HCT116 (cell line): ENCODE results near the gene SCML2. TPM values are rescaled to one million over a fixed set of nuclear protein-coding genes. Genes with fewer than 3 reads are reported as not detected.

ENCODE experiments used
- ATAC-seq: fragments of 200-7000 bp; cut with Tn5 transposase; 2 replicates; pipeline ENCODE4 v1.9.1; 2020; ENCODE audit warnings: mild to moderate bottlenecking, moderate library complexity
- BruUV-seq: library from RNA; stranded (reverse); fragments of 400-500 nt; replicated peaks from 2 replicates; lab custom pipeline; 2021; lab: Mats Ljungman, UMichigan
- CTCF ChIA-PET: fragments of 300-600 bp; sonication (Branson Sonifier 250); formaldehyde crosslinking; loops from one replicate; lab custom pipeline; 2021; ENCODE audit warnings: antibody characterized with exemption; lab: Charles Lee
- POLR2A ChIA-PET: fragments of 300-600, 350-600 bp; sonication (Branson Sonifier 250); formaldehyde crosslinking; loops from one replicate; lab custom pipeline; 2021; ENCODE audit warnings: antibody characterized with exemption; lab: Charles Lee
- RAD21 ChIA-PET, 2 experiments: fragments of 300-600 bp; sonication (Branson Sonifier 250); formaldehyde crosslinking; loops; one replicate each; lab custom pipeline; 2023; ENCODE audit warnings: low total read pairs in 2 of 2; ENCODE audit not compliant: uncharacterized antibody in 2 of 2, unreplicated experiment in 2 of 2, low non-redundant PET in 1 of 2; lab: Charles Lee
- DNase-seq: peaks from one replicate; pipeline ENCODE4 v3.0.0-alpha.2; 2010; ENCODE audit warnings: low read depth, low spot score
- H2AFZ ChIP-seq: fragments of 200-600 bp; shearing (Covaris generic), sonication (generic); 2 replicates; pipeline ENCODE4 v1.6.1; 2017; ENCODE audit warnings: low read depth, mixed run types, mixed read lengths, antibody characterized with exemption, low read length; ENCODE audit not compliant: poor library complexity, severe bottlenecking
- H3K27ac ChIP-seq: 2 replicates; pipeline ENCODE4 v1.5.1; 2012; ENCODE audit warnings: low read depth, low read length
- H3K27me3 ChIP-seq: fragments of 200-600 bp; sonication (generic); 2 replicates; pipeline ENCODE4 v1.6.1; 2016; ENCODE audit warnings: mixed run types, low read length, mixed read lengths; ENCODE audit not compliant: insufficient read depth
- H3K36me3 ChIP-seq, 2 experiments: fragments of 200-500 bp in 1 of 2; fragments of 200-600 bp in 1 of 2; sonication (Bioruptor generic) in 1 of 2; sonication (generic) in 1 of 2; 2 replicates each; pipeline versions ENCODE4 v1.5.1 to v1.6.1; 2014 to 2016; ENCODE audit warnings: low read length in 2 of 2, inconsistent platforms in 1 of 2, mixed read lengths in 1 of 2, mixed run types in 1 of 2; ENCODE audit not compliant: insufficient read depth in 2 of 2, control insufficient read depth in 1 of 2
- H3K4me1 ChIP-seq, 2 experiments: fragments of 200-600 bp in 1 of 2; sonication (generic) in 1 of 2; 2 replicates each; pipeline versions ENCODE4 v1.5.1 to v1.6.1; 2012 to 2017; ENCODE audit warnings: low read length in 2 of 2, inconsistent platforms in 1 of 2, mild to moderate bottlenecking in 1 of 2, mixed read lengths in 1 of 2, mixed run types in 1 of 2, moderate library complexity in 1 of 2; ENCODE audit not compliant: insufficient read depth in 2 of 2, control insufficient read depth in 1 of 2
- H3K4me2 ChIP-seq: fragments of 200-600 bp; sonication (generic); 2 replicates; pipeline ENCODE4 v1.6.1; 2017; ENCODE audit warnings: mixed run types, low read length, mixed read lengths
- H3K4me3 ChIP-seq, 2 experiments: fragments of 200-600 bp in 1 of 2; sonication (generic) in 1 of 2; replicated peaks in 1 of 2; 2 replicates each; pipeline ENCODE4 v1.5.1; 2011 to 2016; ENCODE audit warnings: low read length in 2 of 2, control low read depth in 1 of 2, low read depth in 1 of 2, mild to moderate bottlenecking in 1 of 2, mixed read lengths in 1 of 2, mixed run types in 1 of 2
- H3K79me2 ChIP-seq: fragments of 200-600 bp; sonication (generic); 2 replicates; pipeline ENCODE4 v1.6.1; 2017; ENCODE audit warnings: mild to moderate bottlenecking, mixed run types, low read length, moderate library complexity, mixed read lengths; ENCODE audit not compliant: insufficient read depth
- H3K9ac ChIP-seq: fragments of 200-600 bp; sonication (generic); 2 replicates; pipeline ENCODE4 v1.6.1; 2016; ENCODE audit warnings: low read length, mixed read lengths
- H3K9me2 ChIP-seq: fragments of 200-600 bp; sonication (generic), shearing (Covaris generic); 2 replicates; pipeline ENCODE4 v1.6.1; 2017; ENCODE audit warnings: mixed run types, mild to moderate bottlenecking, moderate library complexity; ENCODE audit not compliant: insufficient read depth
- H3K9me3 ChIP-seq, 2 experiments: fragments of 200-500 bp in 1 of 2; fragments of 200-600 bp in 1 of 2; sonication (Bioruptor generic) in 1 of 2; sonication (generic) in 1 of 2; 2 replicates each; pipeline ENCODE4 v1.6.1; 2014 to 2017; ENCODE audit warnings: low read length in 2 of 2, mixed read lengths in 2 of 2, inconsistent platforms in 1 of 2, low read depth in 1 of 2, mild to moderate bottlenecking in 1 of 2, mixed run types in 1 of 2, moderate library complexity in 1 of 2; ENCODE audit not compliant: control insufficient read depth in 1 of 2, insufficient read depth in 1 of 2
- H4K20me1 ChIP-seq: fragments of 200-600 bp; sonication (generic), shearing (Covaris generic); 2 replicates; pipeline ENCODE4 v1.6.1; 2017; ENCODE audit warnings: mixed run types, mild to moderate bottlenecking, moderate library complexity; ENCODE audit not compliant: insufficient read depth
- ATF3 ChIP-seq: IDR thresholded peaks from 2 replicates; pipeline ENCODE4 v1.6.1; 2012
- CBX3 ChIP-seq: IDR thresholded peaks from 2 replicates; pipeline ENCODE4 v1.6.1; 2012; ENCODE audit warnings: low read depth
- CEBPB ChIP-seq: IDR thresholded peaks from 2 replicates; pipeline ENCODE4 v1.6.1; 2012; ENCODE audit warnings: low read depth
- CTCF ChIP-seq, 3 experiments: fragments of 200-600 bp in 1 of 3; sonication (generic) in 1 of 3; IDR thresholded peaks in 2 of 3; conservative IDR thresholded peaks in 1 of 3; 2 replicates each; pipeline ENCODE4 v1.5.1; 2012 to 2017; ENCODE audit warnings: low read depth in 2 of 3, low read length in 2 of 3, antibody characterized with exemption in 1 of 3, borderline replicate concordance in 1 of 3, control low read depth in 1 of 3, mild to moderate bottlenecking in 1 of 3, mixed read lengths in 1 of 3, mixed run types in 1 of 3, moderate library complexity in 1 of 3; ENCODE audit not compliant: insufficient read depth in 1 of 3
- EGR1 ChIP-seq: IDR thresholded peaks from 2 replicates; pipeline ENCODE4 v1.6.1; 2012; ENCODE audit warnings: low read depth
- ELF1 ChIP-seq: IDR thresholded peaks from 2 replicates; pipeline ENCODE4 v1.6.1; 2012; ENCODE audit warnings: low read depth, borderline replicate concordance
- EZH2phosphoT487 ChIP-seq: fragments of 200-600 bp; IDR thresholded peaks from 2 replicates; pipeline ENCODE4 v1.6.1; 2018; ENCODE audit warnings: antibody characterized with exemption, borderline replicate concordance
- JUND ChIP-seq: IDR thresholded peaks from 2 replicates; pipeline ENCODE4 v1.6.1; 2012
- MAX ChIP-seq: IDR thresholded peaks from 2 replicates; pipeline ENCODE4 v1.6.1; 2012
- POLR2A ChIP-seq: IDR thresholded peaks from 2 replicates; pipeline ENCODE4 v1.7.0; 2011; ENCODE audit warnings: borderline replicate concordance; ENCODE audit not compliant: insufficient read depth, insufficient read length; ENCODE audit errors: extremely low read depth
- RAD21 ChIP-seq: IDR thresholded peaks from 2 replicates; pipeline ENCODE4 v1.6.1; 2012; ENCODE audit warnings: low read depth, mild to moderate bottlenecking
- REST ChIP-seq: IDR thresholded peaks from 2 replicates; pipeline ENCODE4 v1.6.1; 2012; ENCODE audit warnings: low read depth
- SIN3A ChIP-seq: IDR thresholded peaks from 2 replicates; pipeline ENCODE4 v1.6.1; 2012; ENCODE audit warnings: low read depth
- SP1 ChIP-seq: IDR thresholded peaks from 2 replicates; pipeline ENCODE4 v1.6.1; 2012; ENCODE audit warnings: low read depth
- SRF ChIP-seq: IDR thresholded peaks from 2 replicates; pipeline ENCODE4 v1.6.1; 2012; ENCODE audit warnings: low read depth
- TCF7L2 ChIP-seq: IDR thresholded peaks from 2 replicates; pipeline ENCODE4 v1.7.0; 2011; ENCODE audit warnings: borderline replicate concordance, inconsistent platforms; ENCODE audit not compliant: insufficient read depth, insufficient read length; ENCODE audit errors: extremely low read depth
- YY1 ChIP-seq: IDR thresholded peaks from 2 replicates; pipeline ENCODE4 v1.6.1; 2011; ENCODE audit warnings: low read length, low read depth, moderate library complexity, mild to moderate bottlenecking; ENCODE audit not compliant: insufficient replicate concordance; ENCODE audit errors: extremely low read depth
- ZBTB33 ChIP-seq: IDR thresholded peaks from 2 replicates; pipeline ENCODE4 v1.6.1; 2011; ENCODE audit warnings: mild to moderate bottlenecking, low read length, moderate library complexity; ENCODE audit not compliant: insufficient replicate concordance; ENCODE audit errors: extremely low read depth
- ZFX ChIP-seq: fragments of 450-650 bp; IDR thresholded peaks from 2 replicates; pipeline ENCODE4 v1.6.1; 2017
- ZNF274 ChIP-seq: fragments of 200-500 bp; sonication (Bioruptor generic); IDR thresholded peaks from 2 replicates; pipeline ENCODE4 v1.6.1; 2014; ENCODE audit warnings: mild to moderate bottlenecking, low read depth, low read length, inconsistent platforms
- intact Hi-C: fragments of 100-400 bp; cut with micrococcal nuclease; formaldehyde crosslinking; loops from 2 replicates; pipeline ENCODE4 v1.10.0; 2022
- total RNA-seq: library from RNA; stranded (reverse); gene quantifications from one replicate; pipeline ENCODE4 v1.2.1, GENCODE V29; 2021; ENCODE audit not compliant: unreplicated experiment

SCML2 gene
- total RNA-seq, 1 experiment from 2014 or later = 5.2 TPM

GRCh38 chrX:18291006-18291545 is 63.4 kb downstream of the SCML2 start:
- H4K20me1 ChIP-seq = no peaks in the 10 kb centered on the region
- H3K4me2 ChIP-seq = no peak overlapping the region
- no peaks in the 10 kb centered on the region for H3K4me1 ChIP-seq
- H3K36me3 ChIP-seq = no peaks in the 10 kb centered on the region
- no TSS peak for BruUV-seq
- no peak overlapping the region for H3K9ac ChIP-seq
- no peak overlapping the region for H2AFZ ChIP-seq
- no peak for ATAC-seq
- H3K79me2 ChIP-seq = no peaks in the 10 kb centered on the region
- CTCF ChIA-PET = no interaction called here
- H3K9me2 ChIP-seq = no peaks in the 10 kb centered on the region
- H3K9me3 ChIP-seq = no peaks in the 10 kb centered on the region
- H3K4me3 ChIP-seq = no peak overlapping the region
- TF ChIP-seq MAX = no peak
- no peak for TF ChIP-seq ZBTB33
- TF ChIP-seq YY1 = no peak
- no peak for TF ChIP-seq RAD21
- no peak for TF ChIP-seq SIN3A
- no peak for TF ChIP-seq EZH2phosphoT487
- no peak for TF ChIP-seq POLR2A
- TF ChIP-seq ZNF274 = no peak
- TF ChIP-seq TCF7L2 = no peak
- TF ChIP-seq SP1 = no peak
- no peak for TF ChIP-seq CTCF (IDR thresholded peaks at IDR 0.05 in 2 of 3, conservative IDR thresholded peaks at IDR 0.05 in 1 of 3; ENCODE audit: borderline replicate concordance in 1 of 3, insufficient read depth in 1 of 3, low read depth in 2 of 3, low read length in 2 of 3)
- TF ChIP-seq ATF3 = no peak
- TF ChIP-seq JUND = no peak
- no peak for TF ChIP-seq CEBPB
- TF ChIP-seq EGR1 = no peak
- no peak for TF ChIP-seq ZFX
- TF ChIP-seq SRF = no peak
- no peak for TF ChIP-seq REST
- TF ChIP-seq CBX3 = no peak
- no peak for TF ChIP-seq ELF1
- TF ChIP-seq, all 23 proteins: peak for 0
- Histone ChIP-seq H3K27ac (no peak overlapping the region), H3K27me3 (no peaks in the 10 kb centered on the region)
- intact Hi-C loops = no loop called here
- POLR2A ChIA-PET = no interaction called here
- no peak for DNase-seq
- RAD21 ChIA-PET = no interaction called here
